Daoy (cell line): ENCODE data around the gene TMC8. TPM values are rescaled to one million over a fixed set of nuclear protein-coding genes. Genes with fewer than 3 reads are reported as not detected.
A peak's percentile ranks its signal among the peaks of the same experiment; 100 is the strongest.

Experiments used
- DNase-seq: peaks from one replicate; pipeline ENCODE4 v3.0.0-alpha.2; 2015; ENCODE audit warnings: low read depth
- total RNA-seq: library from RNA; depleted of rRNA; stranded (reverse); fragments of >200 nt; shearing (Covaris generic); gene quantifications from 2 replicates; pipeline ENCODE4 v1.2.3, GENCODE V29; 2014; rRNA removed

TMC8 gene
- total RNA-seq, 1 experiment from 2014 or later = not detected

GRCh38 chr17:78180083-78180482 lies 49.5 kb downstream of the TMC8 start:
- DNase-seq = no peak

DNA sequence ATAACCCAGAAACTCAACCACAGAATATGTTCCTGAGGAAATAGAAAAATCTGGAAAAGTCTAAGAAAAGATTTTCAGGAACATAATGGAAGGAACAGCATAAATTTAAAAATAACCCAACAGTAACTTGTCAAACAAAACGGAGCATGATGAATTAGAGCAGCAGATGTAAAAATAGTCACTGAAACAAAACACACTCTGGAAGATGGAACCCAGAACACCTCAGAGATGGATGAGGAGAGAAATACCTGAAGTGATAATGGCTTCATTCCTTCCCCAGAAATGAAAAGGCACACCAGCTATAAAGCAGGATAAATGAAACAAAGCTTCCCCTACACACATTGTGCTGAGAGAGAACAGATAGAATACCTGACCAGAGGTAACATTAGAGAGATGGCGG lies 49.9 kb downstream of the TMC8 start:
- DNase-seq = no peak

DNA sequence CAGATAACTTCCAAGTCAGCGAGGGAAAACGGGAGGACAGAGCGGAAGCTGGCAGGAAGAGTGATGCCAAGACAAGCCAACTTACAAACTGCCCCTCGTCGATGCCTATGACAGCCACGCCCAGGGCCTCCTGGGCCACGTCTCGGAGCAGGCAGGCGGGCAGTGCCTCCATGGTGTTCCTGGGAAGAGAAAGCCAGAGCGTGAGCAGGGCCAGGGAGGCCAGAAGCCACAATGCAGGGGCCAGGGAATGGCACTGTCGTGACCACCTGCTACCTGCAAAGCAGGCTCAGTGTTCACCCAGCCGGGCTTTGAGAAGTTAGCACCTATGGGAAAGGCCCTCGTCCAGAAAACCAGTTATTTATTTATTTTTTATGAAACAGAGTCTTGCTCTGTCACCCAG lies 51.9 kb downstream of the TMC8 start:
- no peak for DNase-seq

DNA sequence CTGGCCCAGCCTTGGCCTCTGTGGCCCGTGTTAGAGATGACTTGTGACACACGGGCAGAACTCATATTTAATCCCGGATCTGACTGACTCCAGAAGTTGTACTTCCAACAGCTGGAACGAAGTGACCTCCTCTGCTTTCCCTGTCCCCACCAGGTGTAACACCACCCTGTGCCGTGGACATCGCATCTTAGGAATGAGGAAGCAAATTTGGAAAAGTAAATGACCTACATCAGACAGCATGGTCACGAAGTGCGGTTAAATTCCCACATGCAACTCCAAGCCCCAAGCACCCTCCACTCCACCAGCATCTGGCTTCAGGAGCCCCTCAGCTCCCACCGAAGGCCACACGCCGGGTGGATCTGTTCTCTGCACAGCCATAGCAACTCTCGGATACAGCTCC lies 53.3 kb downstream of the TMC8 start:
- DNase-seq = no peak

DNA sequence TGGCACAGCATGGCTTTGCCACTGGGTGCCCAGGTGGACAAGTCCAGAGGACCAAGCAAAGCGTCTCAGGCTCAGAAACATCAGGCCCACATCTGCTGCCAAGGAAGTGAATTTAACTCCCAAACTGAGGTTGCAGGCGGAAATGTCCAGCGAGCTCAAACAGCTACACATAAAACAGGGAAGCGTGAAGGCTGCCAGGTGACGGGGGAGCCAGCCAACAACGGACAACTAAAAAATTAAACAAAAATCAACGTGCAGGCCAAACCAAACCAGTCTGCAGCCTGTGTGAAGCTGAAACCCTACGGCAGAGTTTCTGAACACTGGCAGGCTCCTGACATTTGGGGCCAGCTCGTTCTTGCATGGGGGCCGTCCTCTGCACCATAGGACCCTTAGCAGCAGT lies 53.8 kb downstream of the TMC8 start:
- no peak for DNase-seq

GRCh38 chr17:78184868-78185267 lies 54.3 kb downstream of the TMC8 start:
- no peak for DNase-seq

DNA sequence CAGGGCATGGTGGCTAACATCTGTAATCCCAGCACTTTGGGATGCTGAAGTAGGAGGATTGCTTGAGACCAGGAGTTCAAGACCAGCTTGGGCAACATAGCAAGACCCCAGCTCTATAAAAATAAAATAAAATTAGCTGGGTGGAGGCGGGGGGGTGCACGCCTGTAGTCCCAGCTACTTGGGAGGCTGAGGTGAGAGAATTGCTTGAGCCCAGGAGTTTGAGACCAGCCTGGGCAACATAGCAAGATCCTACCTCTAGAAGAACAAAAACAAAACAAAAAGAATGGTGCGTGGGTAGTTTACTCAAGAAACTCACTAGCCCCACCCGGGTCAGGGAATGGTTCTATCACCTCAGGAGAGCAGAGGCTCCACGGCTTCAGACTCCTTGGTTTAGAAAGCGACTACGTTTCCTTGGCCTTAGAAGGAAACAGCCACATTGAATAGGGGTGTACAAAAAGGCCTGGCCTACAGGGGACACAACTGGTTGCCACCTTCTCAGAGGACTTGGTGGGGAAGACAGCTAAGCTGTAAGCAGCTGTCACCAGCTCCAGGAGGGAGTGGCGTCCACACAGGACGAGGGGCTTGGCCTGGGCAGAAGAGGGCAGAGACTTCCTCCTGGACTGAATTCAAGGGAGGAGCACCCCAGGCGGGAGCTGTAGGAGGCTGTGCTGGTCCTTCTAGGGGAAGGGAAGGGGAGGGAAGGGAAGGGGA lies 55.6 kb downstream of the TMC8 start:
- peak; percentile 58 for DNase-seq

DNA sequence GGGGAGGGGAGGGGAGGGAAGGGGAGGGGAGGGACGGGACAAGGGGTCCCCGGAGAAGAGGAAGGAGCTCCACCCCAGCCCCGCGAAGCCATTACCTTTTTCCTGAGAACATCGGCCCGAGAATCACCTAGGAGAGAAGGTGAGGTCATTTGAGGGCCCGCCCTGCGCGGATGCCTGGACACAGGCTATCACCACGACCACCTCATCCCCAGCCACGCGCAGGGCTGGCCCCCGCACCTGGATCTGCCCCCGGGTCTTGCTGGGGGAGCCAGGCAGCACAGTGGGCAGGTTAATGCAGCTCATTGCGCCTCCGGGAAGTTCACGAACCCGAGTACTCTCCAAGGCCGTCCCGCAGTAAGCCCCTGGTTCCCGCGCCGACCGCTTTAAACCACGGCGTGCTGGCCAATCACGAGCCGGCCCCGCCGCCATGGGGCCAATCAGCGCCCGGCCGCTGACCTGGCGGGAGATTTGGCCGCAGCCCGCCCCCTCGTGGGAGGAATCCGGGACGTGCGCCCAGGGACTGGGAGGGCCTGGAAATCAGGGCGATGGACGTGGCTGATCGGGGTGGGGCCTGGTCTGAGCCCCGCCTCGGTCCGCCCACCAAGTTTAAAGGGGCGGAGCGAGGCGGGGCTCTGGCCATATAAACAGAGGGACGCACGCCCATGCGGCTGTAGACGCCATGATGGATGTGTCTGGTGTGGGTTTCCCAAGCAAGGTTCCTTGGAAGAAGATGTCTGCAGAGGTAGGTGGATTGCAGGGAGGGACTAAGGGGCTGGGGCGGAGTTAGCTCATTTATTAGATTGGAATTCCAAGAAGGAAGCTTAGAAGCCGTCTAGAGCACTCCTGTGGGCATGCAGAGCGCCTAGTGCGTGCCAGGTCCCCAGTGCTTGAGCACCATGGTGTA lies 56.4 kb downstream of the TMC8 start, which contains the start of the genes AFMID and TK1:
TSS of gene AFMID (plus strand) at position 671 of the 904 bp plus-strand sequence. CDS start at position 680, 9 bp downstream.
TSS of gene TK1 (minus strand) at position 361 of the 904 bp plus-strand sequence. CDS start at position 303, 58 bp downstream.
- DNase-seq = peak; percentile 99

Other genes starting within 250 kb of the TMC8 start
- gene TNRC6C, start 172.1 kb upstream of the TMC8 start, total RNA-seq = 2.7 and 2.8 TPM in 2 replicates
- 0.80 and 4.6 TPM in 2 replicates for gene TMC6, start 2.0 kb upstream of the TMC8 start, total RNA-seq
- not detected in 2 replicates for gene C17orf99, start 15.6 kb downstream of the TMC8 start, total RNA-seq
- 14.8 and 19.4 TPM in 2 replicates for gene SYNGR2, start 37.8 kb downstream of the TMC8 start, total RNA-seq
- 111 and 130 TPM in 2 replicates for gene TK1, start 56.3 kb downstream of the TMC8 start, total RNA-seq
- gene AFMID, start 56.6 kb downstream of the TMC8 start, total RNA-seq = 12.1 and 14.8 TPM in 2 replicates
- gene BIRC5, start 83.5 kb downstream of the TMC8 start, total RNA-seq = 223 and 248 TPM in 2 replicates
- not detected in 2 replicates for gene TMEM235, start 100.9 kb downstream of the TMC8 start, total RNA-seq
- gene SOCS3, start 229.3 kb downstream of the TMC8 start, total RNA-seq = 25.3 and 27.9 TPM in 2 replicates
- gene PGS1, start 247.9 kb downstream of the TMC8 start, total RNA-seq = 25.6 and 26.8 TPM in 2 replicates